Stimulated activated naive CD4-positive, alpha-beta T cell treated with Interleukin-2 at 50 U/mL for 16 hours (primary cell): Measurements from ENCODE around the gene MRPL18.

Source experiments
- DNase-seq: peaks from one replicate; lab custom pipeline; 2025; lab: John Stamatoyannopoulos, UW

Gene MRPL18

GRCh38 chr6:159842035-159842434 is 51.8 kb downstream of the MRPL18 start:
- DNase-seq, result no peak

DNA sequence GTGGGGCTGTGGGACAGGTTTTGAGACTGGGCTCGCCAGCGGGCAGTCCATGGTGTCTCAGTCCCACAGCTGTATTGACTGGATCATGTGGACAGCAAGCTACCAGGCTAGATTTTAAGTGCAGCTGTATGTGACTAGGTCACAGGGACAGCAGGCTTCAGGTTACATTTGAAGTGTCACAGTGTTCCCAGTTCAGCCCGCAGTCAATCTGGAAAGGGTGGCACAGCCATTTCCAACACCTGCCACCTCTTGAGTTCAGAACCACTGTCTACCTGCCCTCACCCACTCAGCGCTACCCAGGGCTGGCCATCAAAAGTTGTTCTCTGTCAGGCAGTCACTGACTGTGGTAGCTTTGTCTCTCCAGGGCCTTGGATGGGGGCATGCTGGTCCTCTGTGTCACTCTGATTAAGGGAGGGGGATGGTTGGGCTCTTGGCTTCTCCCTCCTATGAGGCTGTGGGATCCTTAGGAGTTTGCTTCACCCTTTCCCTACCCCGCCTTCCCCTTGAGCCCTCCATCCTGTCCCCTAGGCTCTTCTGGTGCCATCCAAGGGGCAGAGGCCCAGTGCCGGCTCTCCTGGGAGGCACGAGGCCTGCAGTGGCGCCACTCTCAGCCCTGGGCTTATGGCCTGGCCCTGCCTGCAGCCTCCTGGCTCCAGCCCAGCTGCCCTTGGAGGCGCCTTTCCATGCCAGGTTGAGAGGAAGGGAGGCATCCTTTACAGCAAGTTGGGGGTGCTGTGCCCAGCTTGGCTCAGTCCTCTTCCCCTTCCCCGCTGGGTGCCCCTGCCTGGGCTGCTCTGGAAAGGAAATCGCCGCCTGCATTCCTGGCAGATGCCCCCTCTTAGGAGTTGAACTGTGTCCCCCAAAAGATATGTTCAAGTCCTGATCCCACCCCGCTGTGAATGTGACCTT is 54.7 kb downstream of the MRPL18 start:
- DNase-seq, result no peak
